HG03280 (cell line): ENCODE results near the gene NWD2.
A peak's percentile ranks its signal among the peaks of the same experiment; 100 is the strongest.

Experiments used
- ATAC-seq: cut with Tn5 transposase; IDR thresholded peaks from one replicate; pipeline ENCODE4 v1.9.1; 2021; ENCODE audit warnings: mild to moderate bottlenecking, moderate library complexity; ENCODE audit not compliant: unreplicated experiment

The NWD2 gene

DNA sequence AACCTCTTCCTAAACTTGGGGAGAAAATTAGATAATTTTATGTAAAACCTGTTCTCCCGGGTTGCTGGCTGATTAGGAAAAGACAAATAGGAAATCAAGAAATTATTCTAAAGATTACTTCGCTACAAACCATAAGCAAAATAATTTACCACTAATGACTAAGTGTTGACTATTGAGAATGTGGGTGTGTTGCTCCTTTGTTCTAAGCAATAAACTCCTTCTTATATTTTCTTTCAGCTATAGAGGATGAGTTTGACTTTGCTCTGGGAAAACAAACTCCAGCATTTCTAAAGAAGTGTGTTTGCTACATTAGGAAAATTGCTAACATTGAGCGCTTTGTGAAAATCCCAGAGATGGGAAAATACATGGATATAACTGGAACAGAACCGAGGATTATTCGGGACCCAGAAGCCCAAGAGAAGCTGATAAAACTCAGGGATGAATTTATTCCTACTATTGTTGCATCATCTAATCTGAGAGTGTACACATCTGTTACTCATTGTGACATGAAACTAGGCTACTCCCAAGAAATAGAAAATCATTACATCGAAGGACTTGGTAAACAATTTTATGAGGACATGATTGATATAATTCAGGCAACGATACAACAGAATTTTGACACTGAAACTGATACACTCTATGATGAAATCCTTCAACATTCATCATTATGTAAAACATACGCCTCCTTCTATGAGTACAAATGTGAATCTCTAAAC is 194.2 kb downstream of the NWD2 start:
- no peak for ATAC-seq

DNA sequence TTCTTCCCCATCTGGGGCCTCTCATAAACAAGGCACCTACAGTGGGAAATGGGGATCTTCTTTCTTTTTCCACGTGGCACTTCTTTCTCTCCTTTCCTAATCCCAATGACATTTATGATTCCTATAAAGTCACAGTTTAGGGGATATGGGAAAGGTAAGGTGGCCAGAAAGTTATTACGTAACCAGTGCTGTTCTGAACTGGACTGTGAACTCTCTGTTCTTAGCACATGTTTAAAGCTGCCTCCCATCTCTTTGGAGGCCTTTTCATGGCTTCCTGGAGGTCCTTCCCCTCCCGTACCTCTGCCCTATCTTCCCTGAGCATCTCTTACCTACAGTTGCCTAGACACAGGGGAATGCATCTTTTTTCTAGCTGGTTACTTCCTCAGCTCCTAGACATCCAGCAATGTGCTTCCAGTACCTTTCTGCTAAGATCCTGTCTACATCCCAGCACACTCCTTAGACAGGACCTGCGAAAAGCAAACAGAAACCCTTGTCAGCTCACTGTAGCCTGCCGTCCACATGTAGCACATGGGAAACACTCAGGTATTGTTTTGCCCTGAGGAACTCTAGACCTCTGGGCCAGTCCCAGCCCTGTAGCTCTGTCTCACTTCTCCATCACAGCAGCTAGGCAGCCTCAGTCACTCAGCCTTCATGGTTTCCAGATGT is 195.4 kb downstream of the NWD2 start:
- ATAC-seq = no peak

DNA sequence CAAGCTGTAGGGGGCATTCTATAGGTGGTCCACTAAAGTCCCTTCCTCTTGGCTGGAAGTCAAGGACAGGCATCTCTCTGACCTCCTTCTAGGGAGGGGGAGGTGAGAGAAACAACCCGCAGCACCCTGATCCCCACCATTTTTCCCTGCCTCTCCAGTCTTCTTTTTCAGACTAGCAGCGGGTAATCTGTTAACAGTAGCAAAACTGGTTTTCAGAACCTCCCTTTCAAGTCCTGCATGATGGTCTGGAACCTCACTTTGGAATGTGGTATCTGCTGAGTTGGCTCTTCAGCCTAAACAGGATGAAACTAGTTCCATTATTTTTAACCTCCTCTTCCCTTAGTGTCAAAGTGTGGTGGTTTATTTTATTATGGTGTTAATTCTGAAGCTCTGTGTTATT is 196.0 kb downstream of the NWD2 start:
- no peak for ATAC-seq

- ATAC-seq = no peak
Observed at GRCh38 chr4:37441231-37442061, 196.9 kb downstream of the NWD2 start.

DNA sequence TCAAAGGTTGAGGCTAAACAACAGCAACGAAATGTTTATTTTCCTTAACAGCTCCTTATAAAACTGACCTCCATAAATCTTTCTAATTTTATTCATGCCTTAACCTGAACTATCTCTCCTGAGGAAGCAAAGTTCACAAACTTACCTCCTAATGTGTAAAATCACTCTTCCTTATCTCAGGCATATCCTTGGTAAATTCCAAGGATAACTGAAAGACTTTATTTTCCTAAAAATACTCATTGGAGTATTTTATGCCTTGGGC is 197.4 kb downstream of the NWD2 start:
- ATAC-seq = no peak

DNA sequence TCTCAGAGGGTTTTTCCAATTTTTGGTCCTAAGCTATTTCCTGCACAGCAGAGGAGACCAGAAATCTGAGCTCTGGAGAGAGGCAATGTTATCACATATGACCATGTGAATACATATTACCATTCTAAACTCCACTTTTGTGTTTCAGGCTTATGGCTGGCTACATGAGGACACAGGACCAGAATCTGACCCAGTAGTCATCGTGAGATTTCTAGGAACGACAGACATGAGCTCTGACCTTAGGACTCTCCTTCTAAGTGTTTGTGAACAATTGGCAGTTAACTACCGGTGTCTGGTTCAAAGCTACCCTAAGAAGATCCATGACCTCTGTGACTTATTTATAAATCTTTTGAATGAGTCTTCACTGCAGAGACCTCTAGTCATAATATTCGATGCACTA is 198.6 kb downstream of the NWD2 start:
- ATAC-seq = no peak

GRCh38 chr4:37445023-37445422 is 200.5 kb downstream of the NWD2 start:
- ATAC-seq = no peak

DNA sequence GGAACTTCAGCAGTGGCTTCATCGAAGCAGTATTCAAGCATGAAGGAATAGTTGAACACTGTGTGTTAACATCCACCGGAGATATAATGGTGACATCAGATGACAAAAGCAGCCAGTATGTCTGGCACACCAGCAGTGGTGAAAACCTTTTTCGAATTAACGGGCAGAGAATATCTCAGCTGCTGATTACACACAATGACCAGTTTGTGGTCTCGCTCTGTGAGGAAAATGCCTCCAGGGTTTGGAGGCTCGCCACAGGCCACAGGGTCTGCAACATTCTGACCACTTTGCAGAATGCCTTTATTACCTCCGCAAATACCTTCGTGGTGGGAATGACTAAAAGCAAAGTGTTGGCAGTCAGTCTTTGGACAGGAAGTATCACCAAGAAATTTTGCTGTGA is 201.5 kb downstream of the NWD2 start:
- ATAC-seq = no peak

- ATAC-seq = no peak
Observed at GRCh38 chr4:37447886-37448285, 203.3 kb downstream of the NWD2 start.

- no peak for ATAC-seq
Observed at GRCh38 chr4:37450309-37450708, 205.8 kb downstream of the NWD2 start.

DNA sequence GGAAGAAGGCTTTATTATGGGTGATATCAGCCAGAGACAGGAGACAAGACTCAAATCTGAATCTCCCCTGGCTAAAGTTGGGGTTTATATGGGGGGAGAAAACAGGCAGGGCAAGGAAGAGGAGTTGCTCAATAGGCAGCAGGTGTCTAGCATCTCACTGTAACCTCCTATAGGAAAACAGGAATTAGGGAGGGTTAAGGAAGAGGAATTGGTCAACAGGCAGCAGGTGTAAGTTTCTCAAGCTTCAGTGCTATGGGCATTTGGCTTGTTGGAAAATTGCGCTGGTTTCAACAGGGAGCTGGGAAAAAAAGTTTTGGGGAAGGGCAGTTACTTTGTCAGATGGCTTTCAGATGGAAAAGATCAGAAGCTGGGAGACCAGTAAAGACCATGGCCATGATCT is 206.4 kb downstream of the NWD2 start:
- ATAC-seq = no peak

DNA sequence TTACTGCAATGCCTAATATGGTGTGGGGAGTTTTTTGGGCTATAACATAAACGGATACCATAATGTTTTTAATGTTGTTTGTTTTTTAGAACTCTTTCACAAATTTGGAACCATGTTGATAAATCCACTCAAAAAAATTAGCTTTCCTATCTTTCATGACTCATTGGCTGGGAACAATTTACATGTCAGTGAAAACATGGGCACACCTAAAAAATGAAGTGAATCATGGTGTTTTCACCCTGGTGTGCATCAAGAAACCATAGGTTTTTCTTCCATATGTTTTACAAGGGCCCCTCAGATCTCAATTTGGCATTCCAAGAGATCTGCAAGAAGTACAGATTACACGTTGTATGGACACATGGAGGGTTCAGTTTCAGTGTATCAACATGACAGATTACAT is 207.1 kb downstream of the NWD2 start:
- ATAC-seq = no peak

DNA sequence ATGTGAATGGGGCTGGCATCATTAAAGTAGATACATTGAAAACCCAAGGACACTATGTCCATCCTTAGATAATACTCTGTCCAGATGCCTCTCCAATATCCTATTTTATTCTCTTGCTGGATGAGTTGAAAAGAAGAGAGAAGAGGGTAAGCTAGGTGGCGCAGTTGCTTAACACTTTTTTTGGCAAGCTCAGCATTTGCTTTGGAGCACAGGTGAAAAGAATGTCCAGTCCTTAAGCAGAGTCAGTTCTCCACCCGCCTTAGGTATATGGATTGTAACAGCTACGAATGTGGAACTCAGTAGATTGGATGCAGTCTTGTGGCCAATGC is 208.4 kb downstream of the NWD2 start:
- peak; percentile 49 for ATAC-seq

DNA sequence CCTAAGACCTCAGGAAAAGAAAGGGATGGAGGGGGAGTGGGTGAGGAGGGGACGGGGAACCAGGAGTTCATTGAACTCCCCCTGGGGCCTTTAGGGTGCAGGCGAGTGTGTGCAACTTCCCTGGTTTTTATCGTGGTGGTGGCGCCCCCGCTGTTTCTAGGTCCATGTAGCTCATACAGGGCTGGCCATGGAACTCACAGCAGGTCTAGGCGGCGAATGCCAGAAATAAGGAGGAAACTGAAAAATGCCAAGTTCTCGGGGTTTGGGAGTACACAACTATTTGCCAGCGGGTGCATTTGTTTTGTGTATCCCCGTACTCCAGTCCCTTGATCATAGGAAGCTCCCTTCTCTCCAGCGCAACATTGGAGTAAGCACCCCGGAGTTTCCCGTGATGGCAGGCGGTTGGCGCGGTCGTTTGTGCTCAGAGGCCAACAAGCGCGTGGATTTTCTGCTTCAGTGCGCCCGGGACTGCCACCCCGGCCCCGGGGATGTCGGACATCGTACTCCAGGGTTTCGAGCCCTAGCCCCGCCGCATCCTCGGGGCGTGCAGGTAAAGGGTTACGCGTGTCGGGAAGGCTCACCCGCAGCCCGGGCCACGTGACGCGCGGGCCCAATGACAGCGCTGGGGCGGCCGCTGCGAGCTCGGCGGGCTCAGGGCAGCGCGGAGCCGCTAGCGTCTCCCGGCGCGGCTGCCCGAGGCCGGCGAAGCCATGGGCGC is 208.9 kb downstream of the NWD2 start:
- peak; percentile 77 for ATAC-seq

GRCh38 chr4:37453999-37454800 is 209.7 kb downstream of the NWD2 start:
- ATAC-seq = no peak

DNA sequence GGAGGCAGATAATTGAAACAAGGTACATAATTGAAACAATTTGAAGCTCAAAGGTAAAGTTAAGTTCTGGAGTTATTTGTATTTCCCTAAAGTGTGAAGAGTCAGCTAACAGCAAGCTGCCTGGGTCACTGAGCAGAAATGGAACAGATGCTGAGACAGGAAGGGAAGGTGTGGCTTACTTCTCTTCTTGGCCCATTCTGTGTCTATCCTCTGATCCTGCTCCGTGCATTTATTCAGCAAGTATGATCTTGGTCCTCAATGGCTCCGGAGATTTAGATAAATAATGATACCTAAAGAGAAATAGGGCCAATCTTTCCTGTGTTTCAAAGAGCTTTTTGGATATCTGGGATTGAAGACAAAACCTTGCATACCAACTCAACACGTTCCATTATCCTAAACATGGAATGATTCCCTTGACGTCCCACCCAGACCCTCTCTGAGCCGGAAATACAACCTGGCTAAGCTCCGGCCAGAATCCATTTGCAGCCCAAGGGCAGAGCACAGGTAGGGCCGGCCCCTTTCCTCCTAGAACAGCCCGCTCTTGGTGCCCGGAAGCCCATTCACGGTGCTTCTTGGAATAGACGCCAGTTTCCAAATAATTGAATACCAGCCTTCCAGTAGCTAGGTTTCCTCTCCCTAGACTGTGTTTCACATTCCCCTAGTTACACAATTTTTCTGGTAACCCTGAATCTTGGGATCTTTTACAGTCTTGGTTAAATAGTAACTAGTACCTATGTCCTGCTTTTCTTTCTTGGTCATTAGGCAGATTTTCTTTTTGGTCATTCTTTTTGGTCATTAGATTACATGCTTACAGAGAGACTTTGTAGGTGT is 211.0 kb downstream of the NWD2 start:
- no peak for ATAC-seq

DNA sequence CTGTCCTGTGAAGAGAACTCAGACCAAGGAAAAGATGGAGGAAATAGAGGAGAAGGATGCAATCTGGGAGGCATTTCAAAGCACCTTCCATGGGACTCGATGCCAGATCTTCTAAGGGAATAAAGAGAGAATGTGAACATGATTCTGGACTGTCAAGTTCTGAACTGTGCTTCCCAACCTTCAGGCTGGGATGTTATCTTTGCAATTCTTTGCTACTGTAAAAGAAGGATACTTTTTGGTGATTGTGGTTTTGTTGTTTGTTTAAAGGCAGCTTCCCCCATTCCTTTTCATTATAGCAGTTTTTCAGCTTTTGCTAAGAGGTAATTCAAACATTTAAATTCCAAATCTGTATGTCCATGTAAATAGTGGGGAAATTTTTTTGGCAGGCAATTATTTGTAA is 217.3 kb downstream of the NWD2 start:
- no peak for ATAC-seq

GRCh38 chr4:37463033-37463856 is 218.7 kb downstream of the NWD2 start:
- ATAC-seq = no peak
